Measurements from ENCODE around the gene SNX5.

DNA sequence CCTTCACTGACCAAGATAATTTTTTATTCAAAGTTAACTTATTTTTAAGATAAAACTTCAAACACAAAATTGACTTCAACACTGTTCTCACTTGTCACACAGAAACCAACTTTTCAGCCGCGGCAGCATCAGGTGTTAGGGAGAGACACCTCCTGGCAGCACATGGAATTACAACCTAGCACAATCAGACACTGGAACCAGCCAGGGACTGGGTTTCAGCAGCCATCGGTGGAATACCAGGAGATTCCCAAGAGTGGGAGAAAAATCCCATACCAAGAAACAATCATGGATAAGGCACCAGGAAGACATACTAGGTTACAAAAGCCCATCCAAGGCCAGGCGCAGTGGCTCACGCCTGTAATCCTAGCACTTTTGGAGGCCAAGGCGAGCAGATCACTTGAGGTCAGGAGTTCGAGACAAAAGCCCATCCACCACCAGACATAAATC is 70.0 kb downstream of the SNX5 start:
- no peak for TF ChIP-seq EZH2 (IDR thresholded peaks at IDR 0.05)
- TF ChIP-seq POLR2AphosphoS5 (IDR thresholded peaks at IDR 0.05; ENCODE audit: borderline replicate concordance, low read depth, low read length): no peak

Measured in SK-N-MC (cell line).